ENCODE measurements around the gene MYMX.

Gene MYMX

DNA sequence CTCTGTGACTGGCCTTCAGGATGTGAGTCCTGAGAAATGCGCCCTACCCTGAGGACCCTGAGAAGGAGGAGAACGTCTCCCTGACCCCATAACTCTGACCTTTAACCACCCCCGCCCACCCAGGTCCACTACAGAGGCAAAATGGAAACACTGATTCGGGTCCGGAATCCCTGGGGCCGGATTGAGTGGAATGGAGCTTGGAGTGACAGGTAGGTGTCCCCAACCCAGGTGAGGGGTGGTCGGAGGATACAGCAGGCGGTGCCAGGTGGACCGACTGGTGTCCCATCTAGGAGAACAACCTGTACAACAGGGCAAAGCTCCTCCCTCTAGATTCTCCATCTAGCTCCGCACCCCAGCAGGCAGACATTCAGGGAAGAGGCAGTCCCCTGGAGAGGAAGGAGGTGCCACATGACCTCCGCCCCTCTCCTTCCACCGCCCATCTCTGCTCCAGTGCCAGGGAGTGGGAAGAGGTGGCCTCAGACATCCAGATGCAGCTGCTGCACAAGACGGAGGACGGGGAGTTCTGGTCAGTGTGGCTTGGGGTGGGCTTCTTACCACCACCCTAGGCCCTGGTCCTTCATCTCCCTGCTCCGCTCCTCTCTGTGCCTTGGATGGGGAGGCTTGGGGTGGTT lies 40.5 kb upstream of the MYMX start:
- no peak for DNase-seq (ENCODE audit: low read depth in 2 of 2)
- TF ChIP-seq, protein P1, sequence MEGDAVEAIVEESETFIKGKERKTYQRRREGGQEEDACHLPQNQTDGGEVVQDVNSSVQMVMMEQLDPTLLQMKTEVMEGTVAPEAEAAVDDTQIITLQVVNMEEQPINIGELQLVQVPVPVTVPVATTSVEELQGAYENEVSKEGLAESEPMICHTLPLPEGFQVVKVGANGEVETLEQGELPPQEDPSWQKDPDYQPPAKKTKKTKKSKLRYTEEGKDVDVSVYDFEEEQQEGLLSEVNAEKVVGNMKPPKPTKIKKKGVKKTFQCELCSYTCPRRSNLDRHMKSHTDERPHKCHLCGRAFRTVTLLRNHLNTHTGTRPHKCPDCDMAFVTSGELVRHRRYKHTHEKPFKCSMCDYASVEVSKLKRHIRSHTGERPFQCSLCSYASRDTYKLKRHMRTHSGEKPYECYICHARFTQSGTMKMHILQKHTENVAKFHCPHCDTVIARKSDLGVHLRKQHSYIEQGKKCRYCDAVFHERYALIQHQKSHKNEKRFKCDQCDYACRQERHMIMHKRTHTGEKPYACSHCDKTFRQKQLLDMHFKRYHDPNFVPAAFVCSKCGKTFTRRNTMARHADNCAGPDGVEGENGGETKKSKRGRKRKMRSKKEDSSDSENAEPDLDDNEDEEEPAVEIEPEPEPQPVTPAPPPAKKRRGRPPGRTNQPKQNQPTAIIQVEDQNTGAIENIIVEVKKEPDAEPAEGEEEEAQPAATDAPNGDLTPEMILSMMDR (IDR thresholded peaks at IDR 0.05; ENCODE audit: low read depth, low read length): no peak
- no peak overlapping the region for H3K4me3 ChIP-seq (replicated peaks in 1 of 2; ENCODE audit: low read depth in 2 of 2, low read length in 2 of 2)

DNA sequence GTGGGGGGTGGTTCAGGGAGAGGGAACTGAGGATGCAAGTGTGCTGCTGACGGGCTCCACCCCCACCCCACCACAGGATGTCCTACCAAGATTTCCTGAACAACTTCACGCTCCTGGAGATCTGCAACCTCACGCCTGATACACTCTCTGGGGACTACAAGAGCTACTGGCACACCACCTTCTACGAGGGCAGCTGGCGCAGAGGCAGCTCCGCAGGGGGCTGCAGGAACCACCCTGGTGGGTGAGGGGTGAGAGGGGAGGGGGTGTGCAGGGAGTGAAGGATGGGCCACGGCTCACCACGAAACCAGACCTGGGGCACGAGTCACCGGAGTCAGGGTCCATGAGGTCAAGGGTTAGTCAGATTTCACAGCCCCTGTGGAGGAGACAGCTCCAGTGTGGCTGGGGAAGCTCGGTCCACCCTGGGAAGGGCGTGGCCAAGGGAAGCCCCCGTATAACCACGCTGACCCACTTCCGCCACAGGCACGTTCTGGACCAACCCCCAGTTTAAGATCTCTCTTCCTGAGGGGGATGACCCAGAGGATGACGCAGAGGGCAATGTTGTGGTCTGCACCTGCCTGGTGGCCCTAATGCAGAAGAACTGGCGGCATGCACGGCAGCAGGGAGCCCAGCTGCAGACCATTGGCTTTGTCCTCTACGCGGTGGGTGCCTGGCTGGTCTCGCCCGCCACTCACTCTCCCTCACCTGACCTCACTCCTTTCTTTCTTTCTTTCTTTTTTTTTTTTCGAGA lies 39.8 kb upstream of the MYMX start:
- no peak for DNase-seq (ENCODE audit: low read depth in 2 of 2)
- TF ChIP-seq, protein P1 (IDR thresholded peaks at IDR 0.05; ENCODE audit: low read depth, low read length): no peak
- no peak overlapping the region for H3K4me3 ChIP-seq (replicated peaks in 1 of 2; ENCODE audit: low read depth in 2 of 2, low read length in 2 of 2)

DNA sequence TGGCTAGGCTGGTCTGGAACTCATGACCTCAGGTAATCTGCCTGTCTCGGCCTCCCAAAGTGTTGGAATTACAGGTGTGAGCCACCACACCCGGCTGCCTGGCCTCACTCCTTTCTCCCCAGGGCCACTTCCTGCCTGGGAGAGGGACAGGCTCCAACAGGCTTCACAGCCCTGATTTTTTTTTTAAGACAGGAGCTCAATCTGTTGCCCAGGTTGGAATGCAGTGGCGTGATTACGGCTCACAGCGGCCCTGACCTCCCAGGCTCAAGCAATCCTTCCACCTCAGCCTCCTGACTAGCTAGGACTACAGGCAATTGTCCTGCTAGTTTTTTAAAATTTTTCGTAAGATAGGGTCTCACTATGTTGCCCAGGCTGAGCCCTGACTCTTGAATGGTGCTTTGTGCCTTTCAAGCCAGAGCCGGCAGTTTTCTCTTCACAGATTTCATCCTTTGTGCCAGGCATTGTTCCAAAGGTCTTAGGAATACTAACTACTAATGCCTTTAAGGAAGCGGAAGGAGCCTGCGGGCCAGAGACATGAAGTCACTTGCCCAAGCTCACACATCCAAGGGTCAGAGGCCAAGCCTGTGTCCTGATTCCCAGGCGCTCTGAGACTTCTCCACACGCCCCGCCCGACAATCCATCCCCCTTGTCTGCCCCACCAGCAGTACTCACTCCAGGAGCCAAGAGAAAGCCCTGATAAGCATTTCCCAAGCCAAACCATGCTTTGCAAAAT lies 38.9 kb upstream of the MYMX start:
- TF ChIP-seq, protein P1 (IDR thresholded peaks at IDR 0.05; ENCODE audit: low read depth, low read length): no peak

DNA sequence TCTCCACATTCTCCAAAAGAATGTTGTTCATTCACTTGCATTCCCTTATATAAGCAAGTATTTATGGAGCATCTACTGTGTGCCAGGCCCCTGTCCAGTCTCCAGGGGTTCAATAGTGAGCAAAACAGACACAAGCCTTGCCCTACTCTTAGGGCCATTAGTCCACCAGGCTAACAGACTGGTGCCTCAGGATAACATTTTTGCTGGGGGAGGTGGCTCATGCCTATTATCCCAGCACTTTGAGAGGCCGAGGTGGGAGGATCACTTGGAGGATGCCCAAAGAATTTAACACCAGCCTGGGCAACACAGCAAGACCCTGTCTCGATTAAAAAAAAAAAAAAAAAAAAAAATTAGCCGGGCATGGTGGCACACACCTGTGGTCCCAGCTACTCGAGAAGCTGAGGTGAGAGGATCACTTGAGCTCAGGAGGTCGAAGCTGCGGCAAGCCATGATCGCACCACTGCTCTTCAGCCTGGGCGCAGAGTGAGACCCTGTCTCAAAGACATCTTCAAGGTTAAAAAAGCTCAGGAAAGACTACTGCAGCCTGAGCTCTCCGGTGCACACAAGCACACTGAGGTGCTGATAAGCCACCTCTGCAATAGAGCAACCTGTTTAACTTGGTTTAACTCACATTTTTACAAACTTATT lies 38.2 kb upstream of the MYMX start:
- DNase-seq (ENCODE audit: low read depth in 2 of 2): no peak
- no peak overlapping the region for H3K4me3 ChIP-seq (replicated peaks in 1 of 2; ENCODE audit: low read depth in 2 of 2, low read length in 2 of 2)
- TF ChIP-seq, protein P1 (IDR thresholded peaks at IDR 0.05; ENCODE audit: low read depth, low read length): no peak

More for the DNA sequence above, 38.9 kb upstream of the MYMX start:
- DNase-seq (ENCODE audit: low read depth in 2 of 2): peak; percentile 88 to 98
- H3K4me3 ChIP-seq (replicated peaks in 1 of 2; ENCODE audit: low read depth in 2 of 2, low read length in 2 of 2): no peak overlapping the region

DNA sequence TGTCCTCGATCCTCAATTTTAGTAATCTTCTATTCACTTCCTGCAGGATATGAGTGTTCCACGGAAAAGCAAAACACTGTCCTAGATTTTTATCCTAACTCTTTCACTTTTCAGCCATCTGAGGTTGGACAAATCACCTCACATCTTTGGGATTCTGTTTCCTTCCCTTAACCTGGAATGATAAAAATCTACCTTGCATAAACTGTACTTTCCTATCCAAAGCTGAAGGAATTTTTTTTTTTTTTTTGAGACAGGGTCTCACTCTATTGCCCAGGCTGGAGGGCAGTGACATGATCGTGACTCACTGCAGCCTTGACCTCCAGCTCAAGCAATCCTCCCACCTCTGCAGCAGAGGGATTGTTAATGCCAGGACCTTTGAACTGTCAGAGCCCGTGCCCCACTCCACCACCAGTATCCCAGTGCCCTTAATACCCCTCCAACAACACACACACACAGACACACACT lies 37.6 kb upstream of the MYMX start:
- TF ChIP-seq, protein P1 (IDR thresholded peaks at IDR 0.05; ENCODE audit: low read depth, low read length): no peak
- H3K4me3 ChIP-seq (replicated peaks in 1 of 2; ENCODE audit: low read depth in 2 of 2, low read length in 2 of 2): no peak overlapping the region
- peak in 1 of 2 donors; percentile 22 for DNase-seq (ENCODE audit: low read depth in 2 of 2)

DNA sequence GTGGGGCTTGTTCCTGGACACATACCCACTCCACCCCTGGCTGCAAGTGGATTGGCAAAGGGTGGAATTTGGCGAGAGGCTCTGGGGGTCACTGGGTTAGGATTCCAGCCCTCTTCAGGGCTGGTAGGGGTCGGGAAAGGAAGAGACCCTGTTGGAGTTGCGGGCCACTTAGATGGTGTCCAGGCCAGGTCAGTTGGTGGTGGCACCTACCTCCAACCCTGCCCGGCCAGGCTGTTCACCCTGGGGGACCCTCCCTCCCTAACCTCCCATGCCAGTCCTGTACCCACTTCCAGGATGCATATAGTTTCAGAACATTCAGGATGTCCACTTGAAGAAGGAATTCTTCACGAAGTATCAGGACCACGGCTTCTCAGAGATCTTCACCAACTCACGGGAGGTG lies 37.1 kb upstream of the MYMX start:
- no peak overlapping the region for H3K4me3 ChIP-seq (replicated peaks in 1 of 2; ENCODE audit: low read depth in 2 of 2, low read length in 2 of 2)
- TF ChIP-seq, protein P1 (IDR thresholded peaks at IDR 0.05; ENCODE audit: low read depth, low read length): no peak
- DNase-seq (ENCODE audit: low read depth in 2 of 2): no peak
